ENCODE data around the gene LAMTOR2.

- TF ChIP-seq POLR2A (IDR thresholded peaks at IDR 0.05; ENCODE audit: low read length) (no peak), GATA1 (IDR thresholded peaks at IDR 0.05; ENCODE audit: low read depth, low read length) (no peak)
Observed at GRCh38 chr1:156045076-156045475, 9.5 kb upstream of the LAMTOR2 start.
